ENCODE results near the gene LAMB1.

Gene LAMB1

DNA sequence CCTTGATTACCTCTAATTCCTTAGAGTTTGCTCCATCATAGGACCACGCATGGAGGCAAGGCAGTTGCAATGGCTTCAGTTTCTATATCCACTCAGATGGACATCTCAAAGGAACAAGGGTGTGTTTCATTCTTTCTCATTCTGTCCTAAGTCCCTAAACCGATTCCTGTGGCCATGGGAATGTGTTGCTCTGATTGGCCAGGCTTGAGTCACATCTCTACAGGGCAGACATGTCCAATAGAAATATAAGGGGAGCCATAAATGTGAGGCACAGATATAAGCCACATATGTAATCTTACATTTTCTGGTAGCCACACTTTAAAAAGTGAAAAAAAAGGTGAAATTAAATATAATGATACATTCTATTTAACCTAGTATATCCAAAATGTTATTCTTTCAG lies 128.8 kb downstream of the LAMB1 start:
- DNase-seq = no peak
